Peyer's patch (tissue), 4 donors: ENCODE data around the gene SCARB1.

Source experiments
- POLR2A ChIP-seq, 2 donors: fragments of 450-650 bp; IDR thresholded peaks; one replicate each; pipeline ENCODE4 v1.5.1; 2017; ENCODE audit warnings: antibody characterized with exemption in 2 of 2, mild to moderate bottlenecking in 2 of 2, moderate library complexity in 2 of 2
- TF ChIP-seq, protein P1 (sequence below), 6 experiments: fragments of 450-650 bp in 4 of 6; fragments of 200-600 bp in 2 of 6; sonication (generic) in 1 of 6; IDR thresholded peaks; one replicate each; pipeline ENCODE4 v1.5.1; 2017 to 2019; ENCODE audit warnings: antibody characterized with exemption in 6 of 6, mild to moderate bottlenecking in 3 of 6, moderate library complexity in 1 of 6

DNA sequence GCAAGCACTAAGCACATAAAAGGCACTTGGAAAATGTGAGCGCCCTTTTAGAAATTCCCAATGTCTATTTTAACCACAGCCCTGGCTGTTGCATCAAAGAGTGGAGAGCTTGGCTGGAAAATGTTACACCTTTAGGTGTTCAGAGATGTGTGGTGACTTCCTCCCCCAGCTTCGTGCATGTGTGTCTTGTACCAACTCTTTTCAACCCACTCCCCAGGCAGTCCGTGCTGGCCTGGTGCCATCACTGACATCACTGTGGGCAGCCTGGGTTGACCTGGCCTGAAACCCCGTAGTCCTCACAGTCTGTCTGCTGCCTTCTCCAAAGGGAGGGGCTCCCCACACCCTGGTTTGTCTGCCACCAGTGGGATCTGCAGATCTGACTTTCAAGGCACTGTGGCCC lies 101.8 kb downstream of the SCARB1 start:
- TF ChIP-seq, protein P1, sequence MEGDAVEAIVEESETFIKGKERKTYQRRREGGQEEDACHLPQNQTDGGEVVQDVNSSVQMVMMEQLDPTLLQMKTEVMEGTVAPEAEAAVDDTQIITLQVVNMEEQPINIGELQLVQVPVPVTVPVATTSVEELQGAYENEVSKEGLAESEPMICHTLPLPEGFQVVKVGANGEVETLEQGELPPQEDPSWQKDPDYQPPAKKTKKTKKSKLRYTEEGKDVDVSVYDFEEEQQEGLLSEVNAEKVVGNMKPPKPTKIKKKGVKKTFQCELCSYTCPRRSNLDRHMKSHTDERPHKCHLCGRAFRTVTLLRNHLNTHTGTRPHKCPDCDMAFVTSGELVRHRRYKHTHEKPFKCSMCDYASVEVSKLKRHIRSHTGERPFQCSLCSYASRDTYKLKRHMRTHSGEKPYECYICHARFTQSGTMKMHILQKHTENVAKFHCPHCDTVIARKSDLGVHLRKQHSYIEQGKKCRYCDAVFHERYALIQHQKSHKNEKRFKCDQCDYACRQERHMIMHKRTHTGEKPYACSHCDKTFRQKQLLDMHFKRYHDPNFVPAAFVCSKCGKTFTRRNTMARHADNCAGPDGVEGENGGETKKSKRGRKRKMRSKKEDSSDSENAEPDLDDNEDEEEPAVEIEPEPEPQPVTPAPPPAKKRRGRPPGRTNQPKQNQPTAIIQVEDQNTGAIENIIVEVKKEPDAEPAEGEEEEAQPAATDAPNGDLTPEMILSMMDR (IDR thresholded peaks at IDR 0.05): no peak
- TF ChIP-seq POLR2A (IDR thresholded peaks at IDR 0.05): no peak
